ENCODE results near the gene NAGPA.

NAGPA gene

DNA sequence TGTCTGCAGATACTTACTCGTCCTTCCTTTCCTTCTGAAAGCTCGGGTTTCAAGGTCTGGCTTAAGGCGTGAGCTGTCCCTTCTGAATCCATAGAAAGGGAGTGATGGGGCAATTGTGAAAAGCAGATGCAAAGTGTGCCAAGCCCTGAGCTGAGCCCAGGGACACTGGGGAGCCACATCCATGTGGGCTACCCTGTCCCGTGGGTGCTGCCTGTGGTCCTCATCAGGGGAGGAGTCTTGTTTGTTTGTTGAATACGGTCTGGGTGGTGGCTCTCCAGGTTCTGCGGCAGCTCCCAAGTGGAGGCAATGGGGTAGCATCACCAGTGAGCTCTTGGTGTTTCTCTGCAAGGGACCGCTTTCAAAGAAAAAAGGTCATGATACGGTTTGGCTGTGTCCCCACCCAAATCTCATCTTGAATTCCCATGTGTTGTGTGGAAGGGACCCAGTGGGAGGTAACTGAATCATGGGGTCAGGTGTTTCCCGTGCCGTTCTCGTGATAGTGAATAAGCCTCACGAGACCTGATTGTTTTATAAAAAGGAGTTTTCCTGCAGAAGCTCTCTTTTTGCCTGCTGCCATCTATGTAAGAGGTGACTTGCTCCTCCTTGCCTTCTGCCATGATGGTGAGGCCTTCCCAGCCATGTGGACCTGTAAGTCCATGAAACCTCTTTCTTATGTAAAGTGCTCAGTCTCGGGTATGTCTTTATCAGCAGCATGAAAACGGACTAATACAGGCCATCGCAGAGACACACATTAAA, 36.9 kb upstream of the NAGPA start:
- no peak overlapping the region for H3K9ac ChIP-seq (ENCODE audit: low read length)
- no peaks in the 10 kb centered on the region for H3K27me3 ChIP-seq (ENCODE audit: control insufficient read depth, insufficient read depth, low read length)
- peaks cover 8% of the 10 kb centered on the region for H3K36me3 ChIP-seq (ENCODE audit: control insufficient read depth, insufficient read depth, low read length)
- H3K9me3 ChIP-seq (ENCODE audit: control insufficient read depth, low read length) = no peaks in the 10 kb centered on the region
- no peak overlapping the region for H3K4me3 ChIP-seq (ENCODE audit: low read length)
- peaks cover 21% of the 10 kb centered on the region for H3K4me1 ChIP-seq (ENCODE audit: control insufficient read depth, insufficient read depth, low read length)

DNA sequence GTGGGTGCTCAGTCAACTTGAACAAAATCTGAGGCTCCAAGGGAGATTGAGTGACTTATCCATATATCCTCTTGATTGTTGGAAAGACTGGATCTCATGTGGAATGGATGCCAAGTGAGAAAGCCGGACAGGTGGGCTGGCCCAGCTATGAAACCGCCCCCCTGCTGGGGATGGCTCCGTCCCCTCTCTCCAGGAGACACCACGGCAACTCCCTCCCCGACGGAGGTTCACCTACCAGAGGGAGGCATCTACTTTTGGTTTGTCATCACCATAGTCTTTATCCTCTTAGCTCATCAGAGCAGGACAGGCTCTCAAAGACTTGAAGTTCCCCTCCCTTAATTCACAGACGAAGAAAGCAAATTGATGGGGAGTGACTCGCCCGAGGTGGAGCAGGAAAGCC, 36.1 kb upstream of the NAGPA start:
- H3K27me3 ChIP-seq (ENCODE audit: control insufficient read depth, insufficient read depth, low read length) = no peaks in the 10 kb centered on the region
- H3K9me3 ChIP-seq (ENCODE audit: control insufficient read depth, low read length) = no peaks in the 10 kb centered on the region
- H3K9ac ChIP-seq (ENCODE audit: low read length) = no peak overlapping the region
- no peak overlapping the region for H3K4me3 ChIP-seq (ENCODE audit: low read length)
- peaks cover 29% of the 10 kb centered on the region for H3K4me1 ChIP-seq (ENCODE audit: control insufficient read depth, insufficient read depth, low read length)
- H3K36me3 ChIP-seq (ENCODE audit: control insufficient read depth, insufficient read depth, low read length) = peaks cover 4% of the 10 kb centered on the region

DNA sequence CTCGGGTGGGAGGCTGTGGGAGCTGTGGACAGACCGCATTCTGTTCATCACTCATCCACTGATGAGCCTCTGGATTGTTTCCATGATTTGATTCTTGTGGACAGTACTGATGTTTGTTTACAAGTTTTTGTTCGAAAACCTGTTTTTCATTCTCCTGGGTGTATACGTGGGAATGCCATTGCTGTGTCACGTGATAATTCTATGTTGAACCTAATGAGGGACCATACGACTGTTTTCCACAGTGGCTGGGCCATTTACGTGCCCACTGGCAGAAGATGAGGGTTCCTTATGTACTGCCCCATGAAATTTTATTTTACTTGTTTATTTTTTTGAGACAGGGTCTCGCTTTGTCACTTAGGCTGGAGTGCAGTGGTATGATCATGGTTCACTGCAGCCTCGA, 35.3 kb upstream of the NAGPA start:
- Histone ChIP-seq H3K4me1 (ENCODE audit: control insufficient read depth, insufficient read depth, low read length) (peaks cover 32% of the 10 kb centered on the region), H3K36me3 (ENCODE audit: control insufficient read depth, insufficient read depth, low read length) (no peaks in the 10 kb centered on the region), H3K9ac (ENCODE audit: low read length) (no peak overlapping the region), H3K9me3 (ENCODE audit: control insufficient read depth, low read length) (no peaks in the 10 kb centered on the region), H3K27me3 (ENCODE audit: control insufficient read depth, insufficient read depth, low read length) (no peaks in the 10 kb centered on the region), H3K4me3 (ENCODE audit: low read length) (no peak overlapping the region)

DNA sequence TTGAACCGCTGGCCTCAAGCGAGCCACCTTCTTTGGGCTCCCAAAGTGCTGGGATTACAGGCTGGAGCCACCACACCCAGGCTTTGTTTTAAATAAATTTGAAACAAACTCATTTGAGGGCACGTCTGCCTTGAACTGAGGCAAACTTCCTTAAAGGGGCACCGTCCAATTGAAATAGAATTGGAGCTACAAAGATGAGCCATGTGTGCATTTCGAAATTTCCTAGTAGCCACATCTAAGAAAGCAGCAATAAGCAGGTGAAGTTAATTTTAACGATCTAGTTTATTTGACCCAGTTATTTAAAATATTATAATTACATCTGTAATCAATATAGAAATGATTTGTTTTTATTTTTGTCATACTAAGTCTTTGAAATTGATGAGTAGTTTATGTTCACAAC, 32.8 kb upstream of the NAGPA start:
- no peaks in the 10 kb centered on the region for H3K9me3 ChIP-seq (ENCODE audit: control insufficient read depth, low read length)
- no peak overlapping the region for H3K4me3 ChIP-seq (ENCODE audit: low read length)
- no peaks in the 10 kb centered on the region for H3K27me3 ChIP-seq (ENCODE audit: control insufficient read depth, insufficient read depth, low read length)
- no peaks in the 10 kb centered on the region for H3K36me3 ChIP-seq (ENCODE audit: control insufficient read depth, insufficient read depth, low read length)
- H3K4me1 ChIP-seq (ENCODE audit: control insufficient read depth, insufficient read depth, low read length) = peaks cover 23% of the 10 kb centered on the region
- H3K9ac ChIP-seq (ENCODE audit: low read length) = no peak overlapping the region

DNA sequence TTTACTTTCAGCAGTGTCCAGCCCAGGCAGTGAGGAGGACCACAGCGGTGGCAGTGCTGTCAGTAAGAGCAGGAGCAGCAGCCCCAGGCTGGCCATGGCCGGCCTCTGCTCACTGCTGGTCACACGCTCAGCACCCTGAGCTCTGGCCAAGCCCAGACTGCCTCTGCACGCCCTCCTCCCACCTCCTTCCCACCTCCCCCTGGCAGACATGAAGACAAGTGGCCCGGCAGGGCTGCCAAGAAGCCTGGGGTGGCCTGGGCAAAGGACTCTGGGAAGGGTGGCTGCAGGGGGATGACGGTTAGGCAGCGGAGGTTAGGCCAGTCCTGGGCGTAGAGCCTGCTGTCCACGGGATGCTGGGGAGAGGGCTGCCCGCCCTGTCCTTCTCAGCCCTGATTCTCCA, 32.1 kb upstream of the NAGPA start, which contains the start of gene C16orf89:
C16orf89 (minus strand) TSS at position 144 of the 400 bp plus-strand sequence; CDS start at position 96, 48 bp downstream.
- no peaks in the 10 kb centered on the region for H3K36me3 ChIP-seq (ENCODE audit: control insufficient read depth, insufficient read depth, low read length)
- peak within 1 kb of the TSS; percentile 2 for H3K4me3 ChIP-seq (ENCODE audit: low read length)
- no peaks in the 10 kb centered on the region for H3K9me3 ChIP-seq (ENCODE audit: control insufficient read depth, low read length)
- H3K9ac ChIP-seq (ENCODE audit: low read length) = peak within 1 kb of the TSS; percentile 57
- H3K4me1 ChIP-seq (ENCODE audit: control insufficient read depth, insufficient read depth, low read length) = peaks cover 19% of the 10 kb centered on the region
- no peaks in the 10 kb centered on the region for H3K27me3 ChIP-seq (ENCODE audit: control insufficient read depth, insufficient read depth, low read length)

DNA sequence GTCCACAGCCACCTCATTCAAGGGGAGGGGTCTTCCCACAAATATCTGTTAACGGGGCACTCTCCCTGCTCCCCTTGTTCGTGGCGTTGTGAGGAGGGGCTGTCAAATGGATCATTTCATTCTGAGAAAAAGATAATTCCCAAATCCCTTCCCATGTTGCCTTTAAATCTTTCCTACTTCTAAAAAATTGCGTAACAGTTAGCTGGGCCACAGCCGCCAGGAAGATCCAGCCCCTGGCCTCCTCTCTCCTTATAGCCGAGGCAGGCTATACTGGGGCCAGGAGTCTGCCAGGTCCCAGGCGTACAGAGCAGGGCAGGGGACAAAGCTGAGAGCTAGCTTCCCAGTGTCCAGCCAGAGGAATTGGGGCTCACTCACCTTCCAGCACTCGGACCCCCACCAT, 31.6 kb upstream of the NAGPA start:
- Histone ChIP-seq H3K4me3 (ENCODE audit: low read length) (peak overlapping the region; percentile 2), H3K4me1 (ENCODE audit: control insufficient read depth, insufficient read depth, low read length) (peaks cover 19% of the 10 kb centered on the region), H3K9ac (ENCODE audit: low read length) (peak overlapping the region; percentile 57)

DNA sequence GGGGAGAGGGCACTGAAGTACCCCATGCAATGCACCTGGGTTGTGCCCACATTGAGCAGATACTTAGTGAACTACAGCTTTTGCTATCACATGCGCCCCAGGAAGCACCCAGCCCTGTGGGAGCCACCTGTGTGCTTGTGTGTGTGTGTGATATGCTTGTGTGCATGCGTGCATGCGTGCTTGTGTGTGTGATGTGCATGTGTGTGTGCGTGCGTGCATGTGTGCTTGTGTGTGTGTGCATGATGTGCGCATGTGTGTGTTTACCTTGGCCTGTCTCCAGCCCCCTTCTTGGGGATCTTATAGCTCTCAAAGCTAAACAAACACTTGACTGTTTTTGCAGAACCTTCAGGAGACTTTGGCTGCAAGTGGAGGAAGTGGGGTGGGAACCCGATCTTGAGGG, 31.2 kb upstream of the NAGPA start:
- Histone ChIP-seq H3K27me3 (ENCODE audit: control insufficient read depth, insufficient read depth, low read length) (no peaks in the 10 kb centered on the region), H3K4me3 (ENCODE audit: low read length) (peak overlapping the region; percentile 2), H3K9me3 (ENCODE audit: control insufficient read depth, low read length) (no peaks in the 10 kb centered on the region), H3K36me3 (ENCODE audit: control insufficient read depth, insufficient read depth, low read length) (no peaks in the 10 kb centered on the region), H3K9ac (ENCODE audit: low read length) (peak overlapping the region; percentile 57), H3K4me1 (ENCODE audit: control insufficient read depth, insufficient read depth, low read length) (peaks cover 19% of the 10 kb centered on the region)

More for the DNA sequence above, 31.6 kb upstream of the NAGPA start:
- H3K27me3 ChIP-seq (ENCODE audit: control insufficient read depth, insufficient read depth, low read length) = no peaks in the 10 kb centered on the region
- no peaks in the 10 kb centered on the region for H3K36me3 ChIP-seq (ENCODE audit: control insufficient read depth, insufficient read depth, low read length)
- H3K9me3 ChIP-seq (ENCODE audit: control insufficient read depth, low read length) = no peaks in the 10 kb centered on the region

DNA sequence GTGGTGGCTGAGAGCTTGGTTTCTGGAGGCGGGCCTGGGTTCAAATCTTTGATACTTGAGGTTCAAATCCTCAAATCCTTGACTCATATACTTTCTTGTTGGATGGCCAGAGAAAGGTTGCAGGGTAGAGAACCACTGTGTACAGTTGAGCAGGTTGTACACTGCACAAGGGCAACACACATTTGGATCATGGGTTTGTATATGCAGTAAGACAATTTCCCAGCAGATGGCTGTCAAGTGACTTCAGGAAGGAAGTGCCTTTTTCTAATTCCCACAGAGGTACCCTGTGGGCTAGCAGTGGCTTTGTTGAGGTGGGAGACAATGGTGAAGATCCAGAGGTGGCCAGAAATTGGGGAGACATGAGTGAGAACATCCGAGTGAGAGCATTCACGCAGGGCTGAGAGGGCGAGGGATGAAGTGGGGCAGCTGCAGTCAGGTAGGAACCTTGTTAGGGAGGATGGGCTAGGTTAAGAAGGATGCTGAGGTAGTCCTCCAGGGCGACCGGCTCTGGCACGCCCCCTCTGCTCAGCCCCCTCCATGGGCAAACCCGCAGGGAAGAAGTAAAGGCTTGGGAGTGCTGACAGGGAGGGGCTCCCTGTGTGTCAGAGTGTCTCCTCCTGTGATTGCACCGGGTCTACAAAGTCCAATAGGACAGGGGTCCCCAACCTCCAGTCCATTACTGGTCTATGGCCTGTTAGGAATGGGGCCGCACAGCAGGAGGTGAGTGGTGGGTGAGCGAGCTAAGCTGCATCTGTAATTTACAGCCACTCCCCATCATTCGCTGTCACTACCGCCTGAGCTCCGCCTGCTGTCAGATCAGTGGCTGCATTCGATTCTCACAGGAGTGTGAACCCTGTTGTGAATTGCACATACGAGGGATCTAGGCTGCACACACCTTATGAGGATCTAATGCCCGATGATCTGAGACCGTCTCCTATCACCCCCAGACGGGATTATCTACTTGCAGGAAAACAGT, 29.3 kb upstream of the NAGPA start:
- H3K27me3 ChIP-seq (ENCODE audit: control insufficient read depth, insufficient read depth, low read length) = no peaks in the 10 kb centered on the region
- H3K4me3 ChIP-seq (ENCODE audit: low read length) = no peak overlapping the region
- H3K36me3 ChIP-seq (ENCODE audit: control insufficient read depth, insufficient read depth, low read length) = no peaks in the 10 kb centered on the region
- no peaks in the 10 kb centered on the region for H3K9me3 ChIP-seq (ENCODE audit: control insufficient read depth, low read length)
- H3K9ac ChIP-seq (ENCODE audit: low read length) = no peak overlapping the region
- peaks cover 19% of the 10 kb centered on the region for H3K4me1 ChIP-seq (ENCODE audit: control insufficient read depth, insufficient read depth, low read length)

DNA sequence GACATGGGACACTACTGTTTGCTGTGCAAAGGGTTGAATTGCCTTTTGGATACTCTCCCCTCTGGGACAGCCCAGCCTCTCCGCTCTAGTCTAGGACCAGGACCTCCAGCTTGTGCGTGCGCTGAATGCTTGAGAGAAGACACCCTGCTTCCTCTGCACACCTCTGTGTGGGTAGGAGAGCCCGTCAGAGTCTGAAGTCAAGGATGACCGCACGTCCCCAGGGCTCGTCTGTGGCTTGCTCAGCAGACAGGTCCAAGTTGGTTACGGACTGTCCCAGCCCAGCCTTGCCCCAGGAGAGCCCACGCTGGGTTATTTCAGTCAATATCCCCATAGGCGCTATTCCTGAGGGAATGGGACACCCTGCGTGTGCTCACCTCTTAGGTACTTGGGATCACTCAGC, 28.3 kb upstream of the NAGPA start:
- no peak overlapping the region for H3K4me3 ChIP-seq (ENCODE audit: low read length)
- no peaks in the 10 kb centered on the region for H3K9me3 ChIP-seq (ENCODE audit: control insufficient read depth, low read length)
- H3K4me1 ChIP-seq (ENCODE audit: control insufficient read depth, insufficient read depth, low read length) = peaks cover 19% of the 10 kb centered on the region
- no peak overlapping the region for H3K9ac ChIP-seq (ENCODE audit: low read length)
- no peaks in the 10 kb centered on the region for H3K27me3 ChIP-seq (ENCODE audit: control insufficient read depth, insufficient read depth, low read length)
- H3K36me3 ChIP-seq (ENCODE audit: control insufficient read depth, insufficient read depth, low read length) = no peaks in the 10 kb centered on the region

DNA sequence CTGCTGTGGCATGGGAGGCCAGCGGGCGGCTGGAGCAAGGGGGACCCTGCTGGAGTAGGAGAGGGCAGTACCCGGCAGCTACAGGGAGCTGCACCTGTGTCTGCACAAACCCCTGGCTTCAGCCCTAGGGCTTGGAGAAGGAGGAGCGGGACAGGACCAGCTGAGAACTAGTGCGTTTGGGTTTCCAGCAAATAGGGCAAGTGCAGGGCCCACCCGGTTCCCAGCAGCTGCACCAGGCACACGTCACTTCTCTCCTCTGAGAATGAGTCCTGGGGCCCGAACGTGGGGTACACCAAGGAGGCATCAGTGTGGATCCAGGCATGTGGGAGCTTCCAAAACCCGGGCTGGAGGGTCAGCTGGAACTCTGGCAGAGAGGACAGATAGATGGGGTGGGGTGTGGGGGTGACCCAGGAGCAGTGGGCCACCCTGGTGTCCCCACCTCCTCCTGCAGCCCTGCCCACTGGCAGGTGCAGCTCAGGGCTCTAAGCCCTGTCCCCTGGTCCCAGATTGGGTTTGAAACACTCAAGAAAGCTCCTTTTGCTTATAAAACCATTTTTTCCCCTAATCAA, 26.4 kb upstream of the NAGPA start:
- no peaks in the 10 kb centered on the region for H3K9me3 ChIP-seq (ENCODE audit: control insufficient read depth, low read length)
- no peak overlapping the region for H3K4me3 ChIP-seq (ENCODE audit: low read length)

DNA sequence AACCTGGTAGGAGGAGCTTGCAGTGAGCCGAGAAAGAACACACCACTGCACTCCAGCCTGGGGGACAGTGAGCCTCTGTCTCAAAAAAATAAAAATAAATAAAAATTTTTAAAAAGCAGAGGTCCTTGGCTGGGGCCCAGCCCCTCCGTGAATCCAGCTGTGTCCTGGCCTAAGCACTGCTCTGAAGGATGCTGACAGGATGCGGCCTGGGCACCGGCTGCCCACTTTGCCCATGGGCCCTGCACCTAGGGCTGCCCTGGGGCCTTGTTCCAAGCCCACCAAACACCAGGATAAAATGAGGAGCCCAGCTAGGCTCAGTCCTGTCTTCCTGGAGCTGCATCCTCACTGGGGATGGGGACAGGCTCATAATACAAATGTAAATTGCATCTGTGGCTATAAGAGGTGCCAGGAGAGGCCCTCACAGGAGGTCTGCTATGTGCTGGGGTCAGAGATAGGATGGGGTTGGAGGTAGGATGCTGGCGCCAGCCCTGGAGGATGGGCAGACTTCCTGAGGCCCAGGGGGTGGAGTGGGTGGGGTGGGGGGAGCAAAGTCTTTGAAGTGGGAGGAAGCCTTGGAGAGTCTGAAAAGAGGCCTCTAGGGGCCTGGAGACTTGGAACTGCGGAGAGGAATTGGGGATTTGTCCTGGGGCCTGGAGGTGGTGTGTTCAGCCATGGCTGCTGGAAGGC, 25.8 kb upstream of the NAGPA start:
- Histone ChIP-seq H3K9me3 (ENCODE audit: control insufficient read depth, low read length) (no peaks in the 10 kb centered on the region), H3K4me3 (ENCODE audit: low read length) (no peak overlapping the region), H3K4me1 (ENCODE audit: control insufficient read depth, insufficient read depth, low read length) (peaks cover under 1% of the 10 kb centered on the region), H3K9ac (ENCODE audit: low read length) (no peak overlapping the region), H3K36me3 (ENCODE audit: control insufficient read depth, insufficient read depth, low read length) (no peaks in the 10 kb centered on the region), H3K27me3 (ENCODE audit: control insufficient read depth, insufficient read depth, low read length) (no peaks in the 10 kb centered on the region)

More for the DNA sequence above, 26.4 kb upstream of the NAGPA start:
- Histone ChIP-seq H3K36me3 (ENCODE audit: control insufficient read depth, insufficient read depth, low read length) (no peaks in the 10 kb centered on the region), H3K4me1 (ENCODE audit: control insufficient read depth, insufficient read depth, low read length) (peaks cover 7% of the 10 kb centered on the region), H3K27me3 (ENCODE audit: control insufficient read depth, insufficient read depth, low read length) (no peaks in the 10 kb centered on the region), H3K9ac (ENCODE audit: low read length) (no peak overlapping the region)

Data from mucosa of stomach (tissue), 1 donor.